ENCODE measurements around the gene CYSLTR2.

DNA sequence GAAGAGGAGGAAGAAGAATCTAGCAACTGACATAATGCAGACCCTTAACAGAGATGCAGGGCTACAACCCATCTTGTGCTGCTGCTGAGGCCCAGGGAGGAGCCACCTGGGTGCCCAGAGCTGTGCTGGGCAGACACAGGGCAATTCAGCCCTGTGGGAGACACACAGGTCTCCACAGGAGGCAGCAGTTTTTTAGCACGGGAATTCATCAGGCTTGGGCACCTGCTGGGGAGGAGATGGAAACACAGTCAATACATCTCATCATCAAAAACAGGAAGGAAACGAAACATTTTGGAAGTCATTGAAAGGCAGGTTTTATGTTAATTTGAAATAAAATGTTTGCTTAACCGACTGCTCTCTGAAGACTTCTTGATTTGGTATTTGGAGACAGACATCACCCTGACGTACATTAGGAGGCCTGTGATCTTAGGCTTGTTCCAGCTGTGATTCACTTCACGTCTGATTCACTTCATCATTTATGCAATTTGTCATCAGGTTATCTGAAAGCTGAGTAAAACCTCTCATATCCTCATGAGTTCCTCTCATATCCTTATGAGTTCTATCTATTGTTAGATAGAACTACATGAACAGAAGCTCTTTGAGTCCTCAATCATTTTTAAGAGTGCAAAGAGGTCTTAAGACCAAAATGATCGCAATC lies 77.4 kb downstream of the CYSLTR2 start:
- TF ChIP-seq, protein P1, sequence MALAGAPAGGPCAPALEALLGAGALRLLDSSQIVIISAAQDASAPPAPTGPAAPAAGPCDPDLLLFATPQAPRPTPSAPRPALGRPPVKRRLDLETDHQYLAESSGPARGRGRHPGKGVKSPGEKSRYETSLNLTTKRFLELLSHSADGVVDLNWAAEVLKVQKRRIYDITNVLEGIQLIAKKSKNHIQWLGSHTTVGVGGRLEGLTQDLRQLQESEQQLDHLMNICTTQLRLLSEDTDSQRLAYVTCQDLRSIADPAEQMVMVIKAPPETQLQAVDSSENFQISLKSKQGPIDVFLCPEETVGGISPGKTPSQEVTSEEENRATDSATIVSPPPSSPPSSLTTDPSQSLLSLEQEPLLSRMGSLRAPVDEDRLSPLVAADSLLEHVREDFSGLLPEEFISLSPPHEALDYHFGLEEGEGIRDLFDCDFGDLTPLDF (CRISPR knock-in tag; IDR thresholded peaks at IDR 0.05), result no peak
- TF ChIP-seq, protein P2, sequence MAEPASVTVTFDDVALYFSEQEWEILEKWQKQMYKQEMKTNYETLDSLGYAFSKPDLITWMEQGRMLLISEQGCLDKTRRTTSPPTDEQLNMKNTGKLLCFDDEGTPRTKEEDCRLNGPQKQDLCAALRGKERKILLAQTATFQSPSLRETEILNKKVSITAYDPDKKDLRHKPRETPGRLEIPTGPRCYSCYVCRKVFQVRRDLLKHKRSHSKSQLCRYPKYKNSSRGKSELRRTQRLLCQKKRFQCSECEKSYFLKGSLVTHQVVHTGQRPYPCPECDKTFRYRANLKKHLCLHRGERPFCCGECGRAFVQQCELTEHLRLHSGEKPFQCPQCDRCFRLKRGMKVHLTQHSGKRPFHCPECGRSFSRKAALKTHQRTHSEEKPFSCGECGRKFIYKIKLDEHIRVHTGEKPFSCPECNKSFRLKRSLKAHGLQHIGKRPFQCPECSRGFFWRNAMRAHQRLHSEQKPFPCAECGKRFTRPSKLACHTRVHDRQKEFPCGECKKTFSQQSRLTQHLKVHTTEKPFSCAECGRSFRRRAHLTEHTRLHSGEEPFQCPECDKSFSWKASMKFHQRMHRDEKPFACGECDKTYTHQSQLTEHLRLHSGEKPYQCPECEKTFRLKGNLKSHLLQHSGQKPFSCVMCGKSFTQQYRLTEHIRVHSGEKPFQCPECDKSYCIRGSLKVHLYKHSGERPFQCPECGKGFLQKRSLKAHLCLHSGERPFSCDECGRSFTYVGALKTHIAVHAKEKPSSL (CRISPR knock-in tag; conservative IDR thresholded peaks at IDR 0.05), result no peak

All from WTC11 (cell line).